ENCODE data around the gene TEKT1.
A peak's percentile ranks its signal among the peaks of the same experiment; 100 is the strongest.
"Not testable (repeated sequence)": the region's sequence is repeated elsewhere in the genome, so short reads cannot be mapped to it uniquely, and the experiment has no call there.

The TEKT1 gene

DNA sequence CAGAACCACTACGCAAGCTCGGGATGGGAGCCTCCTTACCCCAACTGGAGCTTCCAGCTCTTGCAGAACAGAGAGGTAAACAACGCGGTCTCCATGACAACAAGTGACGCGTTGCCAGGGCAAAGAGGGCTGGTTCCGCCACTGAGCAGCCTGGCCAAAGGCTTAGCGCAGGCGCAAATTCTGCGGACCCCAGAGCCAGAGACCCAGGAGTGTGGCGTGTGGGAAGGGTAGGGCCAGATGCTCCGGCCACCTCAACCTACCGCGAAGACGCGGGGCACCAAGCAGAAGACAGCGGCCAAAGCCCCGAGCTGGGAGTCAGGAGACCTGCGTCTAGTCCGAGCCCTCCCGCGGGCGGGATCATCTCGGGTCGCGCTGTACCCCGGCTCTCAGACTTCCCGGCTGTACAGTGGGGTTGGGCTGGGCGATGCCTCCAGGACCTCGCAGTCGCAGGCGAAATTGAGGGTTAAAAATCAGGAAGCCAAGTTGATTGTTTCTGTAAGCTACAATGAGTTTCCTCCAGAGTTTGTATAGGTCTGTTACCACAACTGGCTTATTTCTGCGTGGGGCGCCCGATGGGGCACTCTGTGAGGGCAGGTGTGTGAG is at the start of gene TEKT1:
Gene TEKT1 (minus strand): TSS at position 69 of the 603 bp plus-strand sequence. CDS start 1,353 bp downstream, outside the sequence.
- peak; percentile 53 for DNase-seq (ENCODE audit: low read depth)

DNA sequence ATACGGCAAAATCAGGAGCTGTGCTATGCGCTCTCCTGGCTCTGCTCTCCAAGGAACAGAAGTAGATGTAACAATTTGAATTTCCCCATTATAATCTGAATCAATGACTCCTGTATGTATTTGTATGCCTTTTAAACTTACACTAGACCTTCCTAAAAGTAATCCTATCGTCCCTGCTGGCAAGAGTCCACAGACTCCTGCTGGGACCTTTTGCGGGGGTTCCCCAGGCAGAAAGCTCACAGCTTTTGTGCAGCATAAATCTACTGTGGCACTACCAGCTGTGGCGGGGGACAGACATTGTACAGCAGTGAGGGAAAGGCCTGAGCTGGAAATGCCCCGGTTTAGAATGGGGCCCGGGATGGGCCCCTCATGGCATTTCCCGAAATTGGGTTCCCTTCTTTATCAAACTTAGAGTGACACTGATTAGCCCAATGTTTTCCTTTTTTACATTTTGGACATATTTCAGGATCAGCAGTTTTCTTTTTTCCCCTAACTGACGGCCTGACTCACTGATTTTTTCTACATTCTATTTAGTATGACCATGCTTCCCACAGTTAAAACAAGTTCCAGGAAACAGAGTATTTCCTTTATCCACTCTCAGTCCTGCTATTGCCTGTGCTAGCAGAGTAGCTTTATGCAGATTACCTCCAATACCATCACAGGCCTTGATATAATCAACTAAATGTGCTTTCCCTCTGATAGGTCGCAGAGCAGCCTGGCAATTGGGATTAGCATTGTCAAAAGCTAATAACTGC is 47.9 kb upstream of the TEKT1 start:
- DNase-seq (ENCODE audit: low read depth) = not testable (repeated sequence)

DNA sequence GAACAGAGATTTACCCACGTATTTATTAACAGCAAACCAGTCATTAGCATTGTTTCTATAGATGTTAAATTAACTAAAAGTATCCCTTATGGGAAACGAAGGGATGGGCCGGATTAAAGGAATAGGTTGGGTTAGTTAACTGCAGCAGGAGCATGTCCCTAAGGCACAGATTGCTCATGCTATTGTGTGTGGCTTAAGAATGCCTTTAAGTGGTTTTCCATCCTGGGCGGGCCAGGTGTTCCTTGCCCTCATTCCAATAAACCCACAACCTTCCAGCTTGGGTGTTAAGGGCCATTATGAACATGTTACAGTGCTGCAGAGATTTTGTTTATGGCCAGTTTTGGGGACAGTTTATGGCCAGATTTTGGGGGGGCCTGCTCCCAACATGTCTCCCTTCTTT is 43.7 kb upstream of the TEKT1 start:
- not testable (repeated sequence) for DNase-seq (ENCODE audit: low read depth)

DNA sequence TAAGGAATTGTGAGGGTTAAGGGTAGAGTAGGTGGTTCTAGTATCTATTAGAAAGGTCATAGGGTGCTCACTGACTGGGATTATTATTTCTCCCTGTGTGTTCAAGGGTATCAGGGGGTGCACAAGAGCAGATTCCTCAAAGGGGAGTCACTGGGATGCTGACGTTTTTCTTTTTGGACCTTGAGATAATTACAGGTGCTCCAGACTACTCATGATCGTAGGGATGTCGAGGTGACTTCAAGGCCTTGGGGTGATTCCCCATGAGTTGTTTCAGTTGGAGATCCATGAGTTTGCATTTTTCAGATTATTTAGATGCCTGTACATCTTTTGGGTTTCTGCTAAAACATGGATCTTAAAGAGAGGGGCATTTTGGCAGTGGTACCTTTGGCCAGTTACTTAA is 41.4 kb upstream of the TEKT1 start:
- no peak for DNase-seq (ENCODE audit: low read depth)

DNA sequence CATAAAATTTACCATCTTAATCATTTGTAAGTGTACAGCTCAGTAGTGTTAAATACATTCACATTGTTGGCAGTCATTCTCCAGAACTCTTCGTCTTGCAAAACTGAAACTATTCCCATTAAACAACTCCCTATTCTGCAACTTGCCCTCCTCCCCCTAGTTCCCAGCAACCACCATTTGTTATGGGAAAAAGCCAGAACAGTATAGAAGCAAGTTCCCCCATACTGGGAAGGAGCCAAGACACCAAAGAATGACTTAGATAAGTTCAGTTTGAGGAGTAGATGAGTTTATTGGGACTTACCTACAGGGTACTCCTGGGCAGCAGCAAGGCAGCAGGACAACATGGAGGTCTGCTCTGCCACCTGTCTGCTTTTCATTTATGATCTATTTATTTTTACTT is 39.3 kb upstream of the TEKT1 start:
- DNase-seq (ENCODE audit: low read depth) = no peak

DNA sequence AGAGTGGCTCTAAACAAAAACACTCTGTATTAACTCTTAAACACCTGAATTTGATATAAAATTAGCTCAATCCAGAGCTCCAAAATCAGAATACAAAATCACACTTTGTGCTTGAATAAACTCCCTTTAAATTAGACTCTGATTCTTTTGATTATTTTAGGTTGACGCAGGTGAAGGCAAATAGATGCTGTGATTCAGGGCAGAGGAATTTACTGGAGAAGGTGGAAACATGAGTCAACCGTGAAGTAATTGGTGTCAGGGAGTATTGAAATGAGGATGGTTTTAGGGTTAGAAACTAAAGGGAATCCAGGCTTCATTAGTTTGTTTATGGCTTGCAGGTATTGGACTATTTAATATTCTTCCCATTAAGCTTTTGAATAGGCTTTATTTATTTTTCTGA is 37.1 kb upstream of the TEKT1 start:
- DNase-seq (ENCODE audit: low read depth) = no peak

DNA sequence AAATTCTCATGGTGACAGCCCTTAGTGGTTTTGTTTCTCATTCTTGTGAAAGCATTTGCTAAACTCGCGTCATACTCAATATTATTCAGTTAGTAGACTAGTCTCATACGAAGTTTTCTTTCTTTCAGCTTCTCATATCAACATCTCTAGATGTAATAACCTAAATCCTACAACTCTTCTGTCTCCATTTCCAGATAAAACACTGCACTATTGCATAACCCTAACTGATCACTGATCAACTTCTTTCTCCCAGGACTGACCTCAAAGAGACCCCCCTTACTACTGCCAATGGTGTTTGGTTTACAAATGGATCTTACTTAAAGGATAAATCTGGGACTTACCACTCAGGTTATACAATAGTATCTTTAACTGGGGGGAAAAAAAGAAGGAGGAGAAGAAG is 36.3 kb upstream of the TEKT1 start:
- DNase-seq (ENCODE audit: low read depth) = no peak

DNA sequence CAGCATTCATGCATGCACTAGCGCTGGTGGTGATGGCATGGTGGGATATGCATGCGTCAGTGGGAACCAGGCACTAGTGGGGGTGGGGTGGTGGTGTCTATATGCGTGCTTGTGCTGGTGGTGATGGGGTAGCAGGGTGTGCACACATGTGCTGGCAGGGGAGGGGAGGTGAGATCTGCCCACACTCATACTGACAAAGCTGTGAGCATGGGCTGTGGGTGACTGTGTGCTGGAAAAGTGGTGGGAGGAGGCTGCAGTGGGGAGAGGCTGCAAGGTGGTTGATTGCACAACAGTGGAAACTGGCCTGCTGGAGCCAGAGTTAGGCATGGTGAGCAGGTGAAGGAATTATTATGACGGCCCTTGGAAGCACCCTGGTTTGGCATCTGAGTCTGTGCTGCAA is 31.3 kb upstream of the TEKT1 start:
- no peak for DNase-seq (ENCODE audit: low read depth)

DNA sequence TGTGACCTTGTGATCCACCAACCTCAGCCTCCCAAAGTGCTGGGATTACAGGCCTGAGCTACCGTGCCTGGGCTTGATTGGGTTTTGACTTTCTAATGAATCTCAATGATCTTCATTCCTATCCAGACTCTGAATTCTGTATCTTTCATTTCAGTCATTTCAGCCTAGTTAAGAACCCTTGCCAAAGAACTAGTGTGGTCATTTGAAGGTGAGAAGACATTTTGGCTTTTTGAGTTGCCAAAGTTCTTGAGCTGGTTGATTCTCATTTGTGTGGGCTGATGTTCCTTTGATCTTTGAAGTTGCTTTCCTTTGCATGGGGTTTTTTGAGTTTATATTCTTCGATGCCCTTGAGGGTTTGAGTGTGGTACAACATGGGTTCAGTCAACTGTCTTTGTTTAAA is 30.6 kb upstream of the TEKT1 start:
- DNase-seq (ENCODE audit: low read depth) = no peak

DNA sequence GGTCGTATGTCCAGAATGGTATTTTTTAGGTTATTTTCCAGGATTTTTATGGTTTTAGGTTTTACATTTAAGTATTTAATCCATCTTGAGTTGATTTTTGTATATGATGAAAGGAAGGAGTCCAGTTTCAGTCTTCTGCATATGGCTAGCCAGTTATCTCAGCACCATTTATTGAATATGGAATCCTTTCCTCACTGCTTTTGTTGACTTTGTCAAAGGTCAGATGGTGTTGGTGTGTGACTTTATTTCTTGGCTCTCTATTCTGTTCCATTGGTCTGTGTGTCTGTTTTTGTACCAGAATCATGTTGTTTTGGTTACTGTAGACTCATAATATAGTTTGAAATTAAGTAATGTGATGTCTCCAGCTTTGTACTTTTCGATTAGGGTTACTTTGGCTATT is 26.4 kb upstream of the TEKT1 start:
- no peak for DNase-seq (ENCODE audit: low read depth)

DNA sequence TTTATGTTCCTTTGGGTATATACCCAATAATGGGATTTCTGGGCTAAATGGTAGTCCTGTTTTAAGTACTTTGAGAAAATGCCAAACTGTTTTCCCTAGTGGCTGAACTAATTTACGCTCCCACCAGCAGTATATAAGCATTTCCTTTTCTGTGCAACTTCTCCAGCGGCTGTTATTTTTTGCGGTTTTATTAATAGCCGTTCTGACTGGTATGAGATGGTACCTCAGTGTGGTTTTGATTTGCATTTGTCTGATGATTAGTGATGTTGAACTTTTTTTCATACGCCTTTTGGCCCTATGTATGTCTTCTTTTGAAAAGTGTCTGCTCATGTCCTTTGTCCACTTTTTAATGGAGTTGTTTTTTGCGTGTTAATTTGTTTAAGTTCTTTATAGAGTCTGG is 25.8 kb upstream of the TEKT1 start:
- no peak for DNase-seq (ENCODE audit: low read depth)

DNA sequence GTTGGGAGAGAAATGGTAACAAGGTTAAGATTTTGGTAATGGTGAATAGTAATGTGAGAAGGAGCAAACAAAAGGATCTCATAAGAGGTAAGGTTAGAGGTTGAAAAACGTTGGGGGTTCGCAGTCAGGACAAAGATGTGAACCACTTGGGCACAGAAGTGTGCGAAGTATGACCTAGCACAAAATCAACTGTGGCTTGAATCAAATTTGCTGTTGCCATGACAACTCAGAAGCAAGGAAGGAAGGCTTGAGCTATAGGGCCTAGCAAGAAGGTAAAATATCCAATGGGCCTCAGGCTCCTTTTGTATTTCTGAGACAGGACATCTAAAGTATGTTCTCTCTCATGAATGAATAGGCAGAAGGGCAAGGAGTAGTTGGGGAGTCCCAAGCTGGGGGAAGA is 24.5 kb upstream of the TEKT1 start:
- no peak for DNase-seq (ENCODE audit: low read depth)

DNA sequence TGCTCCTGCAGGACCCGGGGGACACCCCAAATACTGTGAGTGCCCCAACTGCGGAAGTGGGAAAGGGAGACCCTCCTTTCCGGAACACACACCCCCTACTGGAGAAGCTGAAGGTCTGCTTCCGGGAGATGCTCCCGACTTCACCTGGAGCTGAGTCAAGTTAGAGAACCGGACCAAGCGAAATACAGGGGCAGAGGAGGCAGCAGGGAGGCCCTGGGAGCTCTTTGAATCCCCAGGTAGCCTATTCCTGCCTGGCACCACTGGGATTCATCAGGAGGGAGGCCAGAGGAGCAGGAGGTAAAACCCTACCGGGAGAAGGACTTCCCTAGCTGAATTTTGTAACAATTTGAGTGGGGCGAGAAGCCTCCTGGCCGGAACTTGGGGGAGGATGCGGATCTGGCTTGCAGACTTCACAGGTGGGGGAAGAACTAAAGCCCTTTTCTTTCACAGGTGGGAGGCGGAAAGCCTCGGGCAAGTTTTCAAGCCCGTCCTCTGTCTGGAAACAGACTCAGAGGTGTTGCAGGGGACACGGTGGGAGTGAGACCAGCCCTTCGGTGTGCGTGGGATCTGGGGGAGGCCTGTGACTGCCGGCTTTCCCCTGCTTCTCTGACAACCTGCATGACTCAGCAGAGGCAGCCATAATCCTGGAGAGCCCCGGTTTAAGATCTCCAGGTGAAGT is 22.4 kb upstream of the TEKT1 start:
- DNase-seq (ENCODE audit: low read depth) = no peak

DNA sequence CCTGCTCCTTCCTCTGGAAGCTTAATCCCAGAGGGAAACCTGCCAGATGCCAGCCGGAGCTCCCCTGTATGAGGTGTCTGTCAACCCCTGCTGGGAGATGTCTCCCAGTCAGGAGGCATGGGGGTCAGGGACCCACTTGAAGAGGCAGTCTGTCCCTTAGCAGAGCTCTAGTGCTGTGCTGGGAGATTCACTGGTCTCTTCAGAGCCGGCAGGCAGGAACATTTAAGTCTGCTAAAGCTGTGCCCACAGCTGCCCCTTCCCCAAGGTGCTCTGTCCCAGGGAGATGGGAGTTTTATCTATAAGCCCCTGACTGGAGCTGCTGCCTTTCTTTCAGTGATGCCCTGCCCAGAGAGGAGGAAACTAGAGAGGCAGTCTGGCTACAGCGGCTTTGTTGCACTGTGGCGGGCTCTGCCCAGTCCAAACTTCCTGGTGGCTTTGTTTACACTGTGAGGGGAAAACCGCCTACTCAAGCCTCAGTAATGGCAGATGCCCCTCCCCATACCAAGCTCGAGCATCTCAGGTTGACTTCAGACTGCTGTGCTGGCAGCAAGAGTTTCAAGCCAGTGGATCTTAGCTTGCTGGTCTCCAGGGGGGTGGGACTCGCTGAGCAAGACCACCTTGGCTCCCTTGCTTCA is 17.1 kb upstream of the TEKT1 start:
- DNase-seq (ENCODE audit: low read depth) = not testable (repeated sequence)

DNA sequence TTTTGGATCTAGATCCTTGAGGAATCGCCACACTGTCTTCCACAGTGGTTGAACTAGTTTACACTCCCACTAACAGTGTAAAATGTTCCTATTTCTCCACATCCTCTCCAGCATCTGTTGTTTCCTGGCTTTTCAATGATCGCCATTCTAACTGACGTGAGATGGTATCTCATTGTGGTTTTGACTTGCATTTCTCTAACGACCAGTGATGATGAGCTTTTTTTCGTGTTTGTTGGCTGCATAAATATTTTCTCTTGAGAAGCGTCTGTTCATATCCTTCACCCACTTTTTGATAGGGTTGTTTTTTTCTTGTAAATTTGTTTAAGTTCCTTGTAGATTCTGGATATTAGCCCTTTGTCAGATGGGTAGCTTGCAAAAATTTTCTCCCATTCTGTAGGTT is 14.6 kb upstream of the TEKT1 start:
- not testable (repeated sequence) for DNase-seq (ENCODE audit: low read depth)

DNA sequence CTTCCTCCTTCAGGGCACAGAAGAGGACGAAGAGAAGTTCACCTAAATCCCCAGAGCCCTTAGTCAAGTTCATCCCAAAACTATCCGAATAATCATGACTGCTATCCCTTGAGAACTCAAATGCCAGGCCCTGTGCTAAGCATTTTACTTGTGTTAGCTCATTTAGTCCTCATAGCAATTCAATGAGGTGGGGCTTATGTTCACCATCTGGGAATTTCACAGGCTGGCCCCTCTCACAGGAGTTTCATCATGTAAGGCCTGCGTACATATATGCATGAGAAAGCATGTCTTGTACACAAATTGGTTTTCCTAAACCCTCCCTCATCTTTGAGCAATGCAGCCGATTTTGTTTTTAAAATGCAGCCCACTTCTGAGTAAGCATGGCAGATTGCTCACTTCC is 12.9 kb upstream of the TEKT1 start:
- not testable (repeated sequence) for DNase-seq (ENCODE audit: low read depth)

DNA sequence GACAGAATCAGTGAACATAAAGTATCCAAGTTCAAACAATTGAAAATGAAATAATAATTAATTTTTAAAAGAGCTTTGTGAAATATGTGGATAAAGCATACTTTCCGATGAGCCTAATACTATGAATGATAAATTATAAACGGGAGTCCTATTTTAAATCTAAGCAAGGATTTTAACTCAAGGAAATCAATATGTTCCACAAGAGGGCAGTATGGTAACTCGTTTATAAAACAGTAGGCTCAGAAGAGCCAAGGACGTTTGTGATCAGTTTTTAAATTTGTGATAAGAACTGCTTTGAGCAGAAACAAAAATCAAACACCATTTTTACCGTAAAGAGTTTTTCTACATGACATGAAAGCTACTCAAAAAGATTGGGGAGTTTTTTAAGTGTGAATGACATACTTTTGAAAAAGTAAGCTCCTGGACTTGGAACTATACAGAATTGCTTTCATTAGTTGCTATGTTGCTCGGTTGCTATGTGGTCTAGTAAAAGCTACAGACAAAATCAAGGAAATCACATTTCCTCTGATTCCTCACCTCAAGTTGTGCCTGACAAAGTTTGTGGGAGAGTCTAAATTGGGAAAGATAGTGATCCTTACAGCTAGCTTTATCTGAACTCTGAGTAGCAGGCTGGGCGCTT is 11.8 kb upstream of the TEKT1 start:
- no peak for DNase-seq (ENCODE audit: low read depth)

DNA sequence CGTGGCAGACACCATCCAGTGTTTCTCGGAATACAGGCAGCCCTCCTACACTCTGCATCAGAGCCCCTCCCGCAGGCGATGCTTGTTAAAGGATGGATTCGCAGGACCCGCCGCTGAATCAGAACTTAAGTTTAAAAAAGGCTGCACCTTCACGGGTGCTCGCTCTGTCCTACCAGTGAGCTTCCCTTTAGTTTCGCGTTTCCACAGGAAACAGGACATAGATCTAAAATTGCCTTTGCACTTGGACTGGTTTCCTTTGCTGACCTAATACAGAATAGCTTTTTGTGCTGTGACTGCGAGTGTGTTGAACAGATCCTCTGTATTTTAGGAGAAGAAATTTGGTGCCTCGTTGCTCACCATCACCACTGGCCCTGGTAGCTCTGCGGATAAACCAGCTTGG is 10.2 kb upstream of the TEKT1 start:
- not testable (repeated sequence) for DNase-seq (ENCODE audit: low read depth)

DNA sequence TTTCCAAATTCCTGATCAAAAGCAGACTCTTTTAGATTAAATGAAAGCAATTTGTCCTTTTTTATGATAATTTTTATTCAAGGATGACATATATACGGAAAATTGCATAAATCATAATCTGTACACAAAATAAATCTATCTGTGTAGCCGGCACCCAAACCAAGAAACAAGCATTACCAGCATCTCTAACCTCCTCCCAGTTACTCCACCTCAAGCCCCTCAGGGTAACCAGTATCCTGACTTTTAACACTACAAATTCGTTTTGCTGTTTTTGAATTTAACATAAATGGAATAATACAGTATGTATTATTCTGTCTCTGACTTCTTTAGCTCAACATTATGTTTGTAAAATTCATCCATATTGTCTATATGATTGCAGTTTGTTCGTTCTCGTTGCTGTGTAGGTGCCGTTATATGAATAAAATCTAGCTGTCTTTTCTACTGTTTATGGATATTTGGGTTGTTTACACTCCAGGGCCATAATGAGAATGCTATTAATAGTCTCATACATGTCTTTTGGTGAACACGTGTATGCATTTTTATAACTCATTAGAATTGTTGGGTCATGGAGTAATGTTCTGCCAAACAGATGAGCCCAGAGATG is 1.0 kb downstream of the TEKT1 start:
- no peak for DNase-seq (ENCODE audit: low read depth)

DNA sequence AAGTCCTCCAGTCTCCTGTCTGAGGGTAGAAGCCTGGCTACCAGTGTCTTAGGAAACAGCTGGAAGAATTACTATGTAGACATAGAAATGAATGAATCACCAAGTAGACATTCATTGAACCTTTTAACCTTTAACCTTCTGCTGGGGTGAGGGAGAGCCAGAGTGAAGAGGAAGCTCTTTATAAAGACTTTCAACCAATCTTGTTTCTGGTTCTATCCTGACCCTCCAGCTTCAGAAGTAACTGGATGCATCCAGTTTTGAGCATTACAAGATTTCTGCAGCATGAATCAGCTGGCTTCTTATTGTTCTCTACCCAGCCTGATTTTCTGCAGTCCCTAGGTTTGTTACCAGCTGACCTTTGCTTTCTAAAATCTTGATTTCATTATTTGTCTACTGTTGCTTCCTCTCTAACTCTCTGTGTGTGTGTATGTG is 8.5 kb downstream of the TEKT1 start:
- no peak for DNase-seq (ENCODE audit: low read depth)

DNA sequence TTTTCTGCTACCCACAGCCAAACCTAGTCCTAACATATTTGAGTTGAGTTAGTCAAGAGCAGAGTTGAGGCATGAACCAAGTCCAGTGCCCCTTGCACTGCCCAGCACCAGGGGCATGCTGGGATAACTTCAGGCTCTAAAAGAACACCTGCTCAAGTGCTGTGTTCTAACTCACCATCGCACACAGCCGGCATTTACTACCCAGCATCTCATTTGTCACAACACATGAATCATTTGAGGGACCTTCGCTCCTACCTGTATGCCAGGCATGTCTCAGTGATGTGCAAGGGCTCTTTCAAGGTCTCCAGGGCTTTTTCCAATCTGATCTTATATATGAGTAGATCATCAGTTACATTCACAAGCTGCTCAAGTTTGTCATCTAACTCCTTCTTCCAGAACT is 12.6 kb downstream of the TEKT1 start:
- no peak for DNase-seq (ENCODE audit: low read depth)

DNA sequence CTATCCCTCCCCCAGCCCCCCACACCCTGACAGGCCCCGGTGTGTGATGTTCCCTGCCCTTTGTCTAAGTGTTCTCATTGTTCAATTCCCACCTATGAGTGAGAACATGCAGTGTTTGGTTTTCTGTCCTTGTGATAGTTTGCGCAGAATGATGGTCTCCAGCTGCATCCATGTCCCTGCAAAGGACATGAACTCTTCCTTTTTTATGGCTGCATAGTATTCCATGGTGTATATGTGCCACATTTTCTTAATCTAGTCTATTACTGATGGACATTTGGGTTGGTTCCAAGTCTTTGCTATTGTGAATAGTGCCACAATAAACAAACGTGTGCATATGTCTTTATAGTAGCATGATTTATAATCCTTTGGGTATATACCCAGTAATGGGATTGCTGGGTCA is 15.2 kb downstream of the TEKT1 start:
- DNase-seq (ENCODE audit: low read depth) = not testable (repeated sequence)

All from stimulated activated CD8-positive, alpha-beta memory T cell treated with anti-CD3 and anti-CD28 coated beads, Interleukin-15, amount 100 ng/mL, for 1 hour (primary cell).